Skeletal muscle satellite cell (primary cell): Measurements from ENCODE around the gene SOD2.
A peak's percentile ranks its signal among the peaks of the same experiment; 100 is the strongest.
"Not testable (repeated sequence)": the region's sequence is repeated elsewhere in the genome, so short reads cannot be mapped to it uniquely, and the experiment has no call there.

ENCODE experiments used
- H3K27me3 ChIP-seq: 2 replicates; pipeline ENCODE4 v1.7.0; 2013; ENCODE audit warnings: low read length; ENCODE audit not compliant: control insufficient read depth, insufficient read depth
- H3K36me3 ChIP-seq: 2 replicates; pipeline ENCODE4 v1.7.0; 2013; ENCODE audit warnings: mild to moderate bottlenecking, control low read depth, low read length; ENCODE audit not compliant: insufficient read depth
- H3K4me1 ChIP-seq: 2 replicates; pipeline ENCODE4 v1.7.0; 2013; ENCODE audit warnings: low read length; ENCODE audit not compliant: control insufficient read depth, insufficient read depth
- H3K4me2 ChIP-seq: 2 replicates; pipeline ENCODE4 v1.7.0; 2013; ENCODE audit warnings: mild to moderate bottlenecking, low read length
- H3K4me3 ChIP-seq: 2 replicates; pipeline ENCODE4 v1.7.0; 2013; ENCODE audit warnings: low read length
- H3K9ac ChIP-seq: 2 replicates; pipeline ENCODE4 v1.7.0; 2013; ENCODE audit warnings: mild to moderate bottlenecking, low read depth, low read length, moderate library complexity
- H3K9me3 ChIP-seq: replicated peaks from 2 replicates; pipeline ENCODE4 v1.7.0; 2013; ENCODE audit warnings: mild to moderate bottlenecking, control low read depth, low read length

The SOD2 gene

DNA sequence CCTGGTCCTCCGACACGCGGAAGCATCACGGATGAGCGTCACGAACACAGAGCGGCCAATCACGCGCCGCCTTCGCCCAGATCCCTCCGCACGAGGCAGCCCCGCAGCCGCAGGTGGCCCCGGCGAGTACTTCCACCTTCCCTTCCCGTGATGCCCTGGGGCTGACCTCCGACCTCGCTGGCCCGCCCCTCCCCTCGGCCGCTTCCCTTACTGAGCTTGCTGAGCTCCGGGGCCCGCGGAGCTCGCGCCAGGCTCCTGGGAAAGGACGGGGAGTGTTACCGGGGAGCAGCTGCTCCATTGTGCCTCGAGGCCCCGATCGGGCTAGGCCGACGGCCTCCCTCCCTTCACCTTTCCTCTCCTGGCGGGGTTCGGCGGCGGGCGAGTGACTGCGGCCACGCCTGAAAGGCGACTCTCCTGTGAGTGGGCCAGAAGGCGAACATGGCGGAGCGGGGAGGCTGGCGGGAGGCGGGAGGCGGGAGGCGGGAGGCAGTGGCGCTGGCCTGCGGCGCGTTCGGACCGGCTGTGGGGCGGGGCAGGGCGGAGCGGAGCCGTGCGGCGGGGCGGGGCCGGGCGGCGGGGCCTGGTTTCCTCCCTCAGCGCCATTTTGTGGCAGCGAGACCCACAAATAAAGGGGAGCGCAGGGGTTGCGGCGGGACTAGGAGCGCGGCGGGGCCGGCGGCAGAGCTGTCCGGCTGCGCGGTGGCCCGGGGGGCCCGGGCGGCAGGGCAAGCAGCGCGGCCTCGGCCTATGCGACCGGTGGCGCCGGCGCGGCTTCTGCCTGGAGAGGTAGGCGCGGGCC lies 34.1 kb upstream of the SOD2 start, which contains the start of gene WTAP:
Gene WTAP (plus strand): TSS at position 589 of the 799 bp plus-strand sequence. CDS start 8,760 bp downstream, outside the sequence.
- Histone ChIP-seq H3K9me3 (no peaks in the 10 kb centered on the region), H3K4me3 (peak within 1 kb of the TSS; percentile 99), H3K36me3 (no peaks in the 10 kb centered on the region), H3K9ac (peak within 1 kb of the TSS; percentile 99), H3K4me1 (peaks cover 17% of the 10 kb centered on the region), H3K4me2 (peak within 1 kb of the TSS; percentile 92), H3K27me3 (no peaks in the 10 kb centered on the region)

DNA sequence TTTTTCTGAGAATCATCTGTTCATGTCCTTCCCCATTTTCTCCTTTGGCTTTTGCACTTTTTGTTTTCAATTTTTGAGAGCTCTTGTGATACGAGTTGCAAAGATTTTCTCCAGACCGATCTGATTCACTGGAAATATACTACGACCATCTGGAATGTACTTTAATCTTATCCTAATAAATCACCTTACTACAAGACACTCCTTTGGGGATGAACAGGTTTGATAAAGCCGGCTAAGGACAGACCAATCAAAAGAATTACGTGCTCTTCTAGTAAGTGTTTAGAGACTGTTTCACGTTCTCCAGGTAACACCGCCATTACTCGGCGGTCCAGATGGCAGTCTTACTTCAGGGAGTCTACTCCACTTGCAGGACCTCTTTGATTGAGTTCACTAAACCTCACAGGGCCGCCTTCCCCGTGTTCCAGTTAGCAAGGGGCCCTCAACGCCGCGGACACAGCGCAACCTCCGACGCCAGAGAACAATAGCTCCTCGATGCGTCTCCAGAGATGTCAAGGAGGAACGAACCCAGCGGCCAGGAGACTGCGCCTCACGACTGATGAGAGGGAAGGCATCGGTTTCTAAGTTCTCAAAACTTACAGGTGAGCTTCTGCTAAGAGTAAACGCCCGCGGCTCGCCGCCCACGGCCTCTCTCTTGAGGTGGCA lies 33.3 kb upstream of the SOD2 start:
- Histone ChIP-seq H3K9ac (peak overlapping the region; percentile 99), H3K27me3 (no peaks in the 10 kb centered on the region), H3K4me2 (peak overlapping the region; percentile 92), H3K4me1 (peaks cover 17% of the 10 kb centered on the region), H3K4me3 (peak overlapping the region; percentile 99), H3K9me3 (no peaks in the 10 kb centered on the region), H3K36me3 (no peaks in the 10 kb centered on the region)

GRCh38 chr6:159725208-159725607 lies 32.2 kb upstream of the SOD2 start:
- not testable (repeated sequence) for H3K9me3 ChIP-seq, H3K4me2 ChIP-seq, H3K27me3 ChIP-seq, H3K36me3 ChIP-seq, H3K9ac ChIP-seq, H3K4me3 ChIP-seq
- peaks cover 13% of the 10 kb centered on the region for H3K4me1 ChIP-seq

- Histone ChIP-seq H3K9me3 (no peaks in the 10 kb centered on the region), H3K27me3 (no peaks in the 10 kb centered on the region), H3K9ac (no peak overlapping the region), H3K36me3 (no peaks in the 10 kb centered on the region), H3K4me2 (no peak overlapping the region), H3K4me3 (no peak overlapping the region), H3K4me1 (peaks cover 9% of the 10 kb centered on the region)
Observed at GRCh38 chr6:159724778-159725177, 31.7 kb upstream of the SOD2 start.

DNA sequence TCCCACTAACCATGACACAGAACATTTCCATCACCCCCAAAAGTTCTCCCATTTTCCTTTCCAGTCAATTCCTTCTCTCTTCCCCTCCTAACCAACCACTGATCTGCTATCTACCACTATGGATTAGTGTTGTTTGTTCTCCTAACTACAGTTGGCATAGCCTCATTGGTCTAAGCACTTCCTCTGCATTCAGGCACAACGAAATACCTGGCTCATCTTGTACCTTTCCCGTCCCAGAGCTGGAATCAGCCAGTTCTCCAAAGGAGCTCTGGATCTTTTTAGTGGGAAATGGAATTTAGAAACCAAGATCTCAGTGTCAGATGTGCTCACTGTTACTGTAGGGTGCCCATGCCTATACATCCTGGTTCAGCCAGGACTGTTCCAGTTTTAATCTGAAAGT lies 30.2 kb upstream of the SOD2 start:
- Histone ChIP-seq H3K4me1 (peaks cover 4% of the 10 kb centered on the region), H3K36me3 (no peaks in the 10 kb centered on the region), H3K4me2 (no peak overlapping the region), H3K9ac (no peak overlapping the region), H3K9me3 (no peaks in the 10 kb centered on the region), H3K27me3 (no peaks in the 10 kb centered on the region), H3K4me3 (no peak overlapping the region)

DNA sequence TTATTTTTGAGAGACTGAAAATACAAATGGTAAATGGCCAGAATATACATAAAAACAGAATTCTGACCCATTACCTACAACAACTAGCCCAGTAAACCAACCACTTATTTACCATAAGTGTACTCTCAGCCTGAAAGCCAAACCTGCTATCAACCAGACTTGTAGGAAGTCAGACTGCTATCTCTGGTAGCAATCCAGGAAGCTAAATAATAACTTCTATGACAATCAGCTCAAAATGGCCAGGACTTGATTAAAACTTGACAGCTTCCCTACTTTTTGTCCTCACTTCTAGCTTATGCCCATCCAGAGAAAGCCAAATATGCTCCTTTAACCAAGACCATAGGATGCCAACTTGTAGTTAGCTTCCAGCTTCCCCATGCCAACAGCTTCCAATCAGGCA lies 29.6 kb upstream of the SOD2 start:
- Histone ChIP-seq H3K9me3 (no peaks in the 10 kb centered on the region), H3K4me3 (no peak overlapping the region), H3K36me3 (no peaks in the 10 kb centered on the region), H3K4me2 (no peak overlapping the region), H3K4me1 (peaks cover 8% of the 10 kb centered on the region), H3K27me3 (no peaks in the 10 kb centered on the region), H3K9ac (no peak overlapping the region)

- H3K27me3 ChIP-seq, H3K4me2 ChIP-seq, H3K9me3 ChIP-seq, H3K9ac ChIP-seq, H3K36me3 ChIP-seq, H3K4me3 ChIP-seq: not testable (repeated sequence)
- peaks cover 15% of the 10 kb centered on the region for H3K4me1 ChIP-seq
Observed at GRCh38 chr6:159721981-159722380, 28.9 kb upstream of the SOD2 start.

- Histone ChIP-seq H3K9ac (no peak overlapping the region), H3K4me1 (peaks cover 21% of the 10 kb centered on the region), H3K36me3 (no peaks in the 10 kb centered on the region), H3K27me3 (no peaks in the 10 kb centered on the region), H3K4me2 (no peak overlapping the region), H3K4me3 (no peak overlapping the region), H3K9me3 (no peaks in the 10 kb centered on the region)
Observed at GRCh38 chr6:159720708-159721107, 27.7 kb upstream of the SOD2 start.

GRCh38 chr6:159719287-159719686 lies 26.2 kb upstream of the SOD2 start:
- Histone ChIP-seq H3K4me2 (no peak overlapping the region), H3K9ac (no peak overlapping the region), H3K4me3 (no peak overlapping the region), H3K9me3 (no peaks in the 10 kb centered on the region), H3K4me1 (peaks cover 20% of the 10 kb centered on the region), H3K27me3 (no peaks in the 10 kb centered on the region), H3K36me3 (no peaks in the 10 kb centered on the region)

DNA sequence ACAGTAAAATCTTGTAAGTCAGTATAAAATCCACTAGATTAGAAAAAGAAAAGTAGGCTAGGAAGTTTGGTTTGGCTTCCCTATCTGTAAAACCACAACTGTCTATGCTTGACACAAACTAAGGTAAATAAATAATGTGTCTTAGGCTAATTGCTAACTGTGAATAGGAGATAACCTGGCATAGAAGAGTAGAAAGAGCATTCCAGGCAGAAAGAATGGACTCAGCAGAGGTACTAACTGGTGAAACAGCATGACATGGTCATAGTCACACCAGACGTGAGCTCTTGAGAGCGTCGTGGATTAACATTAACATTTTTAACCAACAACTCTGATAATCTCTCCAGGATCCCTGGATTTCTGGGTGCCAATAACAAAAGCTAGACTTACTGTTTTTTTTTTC lies 25.6 kb upstream of the SOD2 start:
- Histone ChIP-seq H3K36me3 (no peaks in the 10 kb centered on the region), H3K4me3 (no peak overlapping the region), H3K4me2 (no peak overlapping the region), H3K27me3 (no peaks in the 10 kb centered on the region), H3K4me1 (peaks cover 20% of the 10 kb centered on the region), H3K9me3 (no peaks in the 10 kb centered on the region), H3K9ac (no peak overlapping the region)

DNA sequence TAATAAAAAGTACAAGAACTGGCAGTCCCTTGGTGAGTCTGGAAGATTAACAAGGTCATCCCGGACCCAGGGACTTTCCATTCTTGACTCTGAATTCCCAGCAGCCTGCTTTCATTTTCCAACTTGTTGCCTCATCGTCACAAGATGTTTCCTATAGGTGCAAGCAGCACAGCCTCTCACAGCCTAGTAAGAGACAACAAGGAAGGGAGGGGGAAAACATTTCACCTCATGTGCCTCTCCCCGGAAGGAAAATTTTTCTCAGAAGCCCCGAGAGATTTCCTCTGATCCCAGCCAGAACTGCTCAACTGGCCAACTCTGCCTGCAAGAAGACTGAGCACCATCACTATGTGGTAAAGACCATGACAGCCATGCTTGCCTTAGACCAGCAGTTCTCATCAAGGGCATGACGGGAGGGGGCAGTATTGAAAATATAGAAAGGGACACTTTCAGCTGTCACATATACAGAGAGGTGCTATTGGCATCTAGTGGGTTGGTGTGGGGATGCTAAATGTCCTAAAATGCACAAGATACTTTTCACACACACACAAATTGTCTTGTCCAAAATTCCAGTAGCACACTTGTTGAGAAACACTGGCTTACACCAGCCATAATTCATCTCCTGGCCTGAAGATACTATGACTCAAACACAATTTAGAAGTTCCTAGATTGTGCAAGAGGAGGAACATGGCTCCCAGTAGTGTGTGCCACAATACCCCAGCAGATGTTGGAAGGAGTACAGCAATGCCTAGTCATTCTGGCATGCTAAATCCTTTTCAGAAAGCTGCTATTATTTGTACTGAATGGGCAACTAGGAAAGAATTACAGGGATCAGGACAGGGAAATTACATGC lies 23.4 kb upstream of the SOD2 start:
- H3K4me2 ChIP-seq, result peak overlapping the region; percentile 67
- peak overlapping the region; percentile 43 for H3K4me3 ChIP-seq
- H3K4me1 ChIP-seq, result peaks cover 20% of the 10 kb centered on the region
- no peaks in the 10 kb centered on the region for H3K36me3 ChIP-seq
- H3K9me3 ChIP-seq, result no peaks in the 10 kb centered on the region
- H3K27me3 ChIP-seq, result no peaks in the 10 kb centered on the region
- peak overlapping the region; percentile 23 for H3K9ac ChIP-seq
